Effector memory CD8-positive, alpha-beta T cell (primary cell): ENCODE results near the gene MVK.

Experiments used
- ATAC-seq: fragments of 150-1000 bp; cut with Tn5 transposase; replicated peaks from 2 replicates; pipeline ENCODE4 v1.10.0; 2021; ENCODE audit warnings: mild to moderate bottlenecking, moderate library complexity
- DNase-seq, 3 experiments: peaks; one replicate each; pipeline ENCODE4 v3.0.0; 2021
- H3K27ac Mint-ChIP-seq, 2 donors: one replicate each; pipeline ENCODE4 v1.8.0; 2022; ENCODE audit warnings: mild to moderate bottlenecking in 2 of 2, mixed read lengths in 2 of 2, moderate library complexity in 2 of 2
- H3K27me3 Mint-ChIP-seq, 2 donors: one replicate each; pipeline ENCODE4 v1.8.0; 2022; ENCODE audit warnings: mixed read lengths in 2 of 2
- H3K36me3 Mint-ChIP-seq: one replicate; pipeline ENCODE4 v1.8.0; 2022; ENCODE audit warnings: mild to moderate bottlenecking, moderate library complexity, mixed read lengths; ENCODE audit not compliant: insufficient read depth
- H3K4me1 Mint-ChIP-seq, 2 donors: one replicate each; pipeline ENCODE4 v1.8.0; 2022; ENCODE audit warnings: low read depth in 2 of 2, mixed read lengths in 2 of 2
- H3K4me3 Mint-ChIP-seq, 2 donors: one replicate each; pipeline ENCODE4 v1.8.0; 2022; ENCODE audit warnings: mild to moderate bottlenecking in 2 of 2, mixed read lengths in 2 of 2, moderate library complexity in 2 of 2
- H3K9me3 Mint-ChIP-seq, 2 donors: one replicate each; pipeline ENCODE4 v1.8.0; 2022; ENCODE audit warnings: mixed read lengths in 2 of 2

Gene MVK

DNA sequence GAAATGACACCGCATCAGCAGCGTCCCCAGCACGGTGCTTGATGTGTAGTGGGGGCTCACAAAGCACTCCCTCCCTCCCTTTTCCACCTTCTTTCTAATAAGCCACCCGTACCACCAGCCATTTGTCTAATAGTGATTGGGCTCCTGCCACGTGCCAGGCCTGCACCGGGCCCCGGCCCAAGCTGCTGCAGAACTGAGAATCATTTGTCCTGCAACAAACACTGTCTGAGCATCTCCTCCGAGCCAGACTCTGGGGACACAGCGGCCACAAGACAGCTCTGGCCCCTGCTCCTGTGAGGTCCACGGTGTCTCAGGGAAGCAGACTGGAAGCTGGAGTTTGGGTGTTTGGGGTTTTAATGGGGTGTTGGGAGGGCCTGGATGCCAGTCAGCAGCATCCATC, 43.9 kb downstream of the MVK start:
- DNase-seq (no peak), ATAC-seq (no peak)
- H3K27me3 Mint-ChIP-seq: peaks cover 26 to 78% of the 10 kb centered on the region in 2 donors
- H3K4me1 Mint-ChIP-seq: peaks cover 0 to 3% of the 10 kb centered on the region in 2 donors
- H3K9me3 Mint-ChIP-seq: no peaks in the 10 kb centered on the region
- H3K36me3 Mint-ChIP-seq: peaks cover 3% of the 10 kb centered on the region
- H3K27ac Mint-ChIP-seq: no peak overlapping the region
- H3K4me3 Mint-ChIP-seq: no peak overlapping the region

DNA sequence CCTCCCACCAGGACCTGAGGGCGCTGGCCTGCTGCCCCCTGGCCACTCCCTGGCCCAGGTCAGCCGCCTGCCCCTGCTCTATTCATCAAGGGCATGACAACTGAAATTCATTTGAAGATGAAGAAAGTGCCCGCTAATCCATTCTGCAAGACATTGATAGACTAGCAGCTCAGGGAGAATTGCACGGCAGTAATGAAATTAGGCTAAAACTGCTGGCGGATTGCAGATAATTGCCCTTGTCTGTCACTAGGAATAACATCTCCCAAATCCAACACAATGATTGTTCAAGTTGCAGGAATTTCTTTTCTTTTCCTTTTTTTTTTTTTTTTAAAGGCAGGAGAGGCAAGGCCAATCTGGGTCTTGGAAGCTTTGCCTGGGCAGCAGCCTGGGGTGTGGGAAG, 44.5 kb downstream of the MVK start:
- H3K4me3 Mint-ChIP-seq: no peak overlapping the region
- peaks cover 0 to 3% of the 10 kb centered on the region in 2 donors for H3K4me1 Mint-ChIP-seq
- peaks cover 3% of the 10 kb centered on the region for H3K36me3 Mint-ChIP-seq
- DNase-seq: no peak
- no peak for ATAC-seq
- H3K27ac Mint-ChIP-seq: no peak overlapping the region
- H3K9me3 Mint-ChIP-seq: no peaks in the 10 kb centered on the region
- peaks cover 26 to 74% of the 10 kb centered on the region in 2 donors for H3K27me3 Mint-ChIP-seq

DNA sequence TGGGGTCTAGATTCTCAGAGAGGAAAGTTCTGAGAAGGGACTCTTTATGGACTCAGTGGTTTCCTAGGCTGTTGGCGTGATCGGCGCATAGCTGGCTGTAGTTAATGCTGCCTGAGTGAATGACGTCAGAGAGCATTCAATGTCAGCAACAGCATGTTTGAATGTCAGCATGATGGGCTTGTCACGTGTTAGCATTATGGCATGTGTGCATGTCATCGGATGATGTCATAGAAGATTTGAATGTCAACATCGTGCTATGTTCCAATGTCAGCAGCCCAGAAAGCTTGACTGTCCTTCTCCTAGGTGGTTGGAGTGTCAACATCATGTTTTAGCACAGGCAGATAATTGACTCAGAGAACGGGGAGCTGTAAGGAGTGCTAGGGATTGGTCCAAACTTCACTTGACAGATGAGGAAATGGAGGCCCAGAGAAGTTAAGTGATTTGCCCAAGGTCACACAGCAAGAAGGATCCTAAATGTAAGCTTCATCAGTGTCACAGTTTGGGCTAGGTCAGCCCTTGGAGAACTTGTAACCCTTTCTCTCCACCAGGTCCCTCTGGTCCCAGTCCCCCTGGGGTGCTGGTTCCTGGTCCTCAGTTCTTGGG, 45.5 kb downstream of the MVK start:
- H3K4me1 Mint-ChIP-seq: peaks cover 0 to 3% of the 10 kb centered on the region in 2 donors
- no peak overlapping the region for H3K4me3 Mint-ChIP-seq
- H3K27me3 Mint-ChIP-seq: peaks cover 26 to 70% of the 10 kb centered on the region in 2 donors
- no peaks in the 10 kb centered on the region for H3K9me3 Mint-ChIP-seq
- peaks cover 3% of the 10 kb centered on the region for H3K36me3 Mint-ChIP-seq
- DNase-seq (no peak), ATAC-seq (no peak)
- H3K27ac Mint-ChIP-seq: no peak overlapping the region

DNA sequence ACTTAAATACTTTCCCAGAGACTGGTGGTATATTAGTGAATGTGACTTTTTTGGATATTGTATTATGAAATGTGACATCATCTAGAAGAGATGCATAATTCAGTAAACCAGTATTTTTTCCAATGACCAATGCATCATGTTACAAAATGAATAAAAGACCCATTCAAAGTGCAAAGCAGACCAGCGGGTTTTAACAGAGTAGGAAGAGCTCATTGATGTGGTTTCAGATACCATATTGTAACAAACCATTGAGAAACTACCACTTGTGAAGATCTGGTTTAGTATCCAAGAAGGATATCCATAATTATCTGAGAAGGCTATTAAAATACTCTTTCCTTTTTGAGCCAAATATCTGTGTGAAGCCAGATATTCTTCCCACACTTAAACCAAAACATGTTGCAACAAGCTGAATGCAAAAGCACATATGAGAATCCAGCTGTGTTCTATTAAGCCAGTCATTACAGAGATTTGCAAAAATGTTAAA, 47.7 kb downstream of the MVK start:
- H3K4me3 Mint-ChIP-seq: no peak overlapping the region
- H3K9me3 Mint-ChIP-seq: no peaks in the 10 kb centered on the region
- peaks cover 28 to 70% of the 10 kb centered on the region in 2 donors for H3K27me3 Mint-ChIP-seq
- no peak overlapping the region for H3K27ac Mint-ChIP-seq
- peaks cover 3% of the 10 kb centered on the region for H3K36me3 Mint-ChIP-seq
- no peak for DNase-seq
- H3K4me1 Mint-ChIP-seq: peaks cover 0 to 3% of the 10 kb centered on the region in 2 donors
- ATAC-seq: no peak

DNA sequence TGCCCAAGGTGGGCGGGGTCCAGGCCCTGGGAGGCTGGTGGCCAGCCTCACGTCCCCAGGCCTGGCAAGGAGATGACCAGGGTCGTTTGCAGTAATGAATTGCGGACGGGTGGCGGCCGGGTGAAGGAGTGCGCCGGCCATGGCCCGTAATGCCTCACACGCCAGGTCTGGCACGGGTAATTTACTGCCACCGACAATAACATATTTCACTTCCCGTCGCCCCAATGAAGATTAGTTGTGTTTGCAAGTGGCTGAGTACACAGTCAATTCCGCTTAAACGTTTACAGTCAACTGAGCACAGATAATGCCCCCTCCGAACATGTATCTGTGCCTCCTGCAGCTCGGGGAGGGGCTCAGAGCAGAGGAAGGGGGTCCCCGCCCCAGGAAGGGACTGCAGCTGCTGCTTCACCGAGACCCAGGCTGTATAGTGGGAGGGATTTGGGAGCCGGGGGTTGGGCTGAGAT, 48.3 kb downstream of the MVK start:
- Mint-ChIP-seq H3K36me3 (peaks cover 3% of the 10 kb centered on the region), H3K27ac (peak overlapping the region in 1 of 2 donors; percentile 38), H3K4me3 (no peak overlapping the region), H3K9me3 (no peaks in the 10 kb centered on the region), H3K27me3 (peaks cover 29 to 70% of the 10 kb centered on the region in 2 donors), H3K4me1 (peaks cover 0 to 3% of the 10 kb centered on the region in 2 donors)
- ATAC-seq (no peak), DNase-seq (no peak)

DNA sequence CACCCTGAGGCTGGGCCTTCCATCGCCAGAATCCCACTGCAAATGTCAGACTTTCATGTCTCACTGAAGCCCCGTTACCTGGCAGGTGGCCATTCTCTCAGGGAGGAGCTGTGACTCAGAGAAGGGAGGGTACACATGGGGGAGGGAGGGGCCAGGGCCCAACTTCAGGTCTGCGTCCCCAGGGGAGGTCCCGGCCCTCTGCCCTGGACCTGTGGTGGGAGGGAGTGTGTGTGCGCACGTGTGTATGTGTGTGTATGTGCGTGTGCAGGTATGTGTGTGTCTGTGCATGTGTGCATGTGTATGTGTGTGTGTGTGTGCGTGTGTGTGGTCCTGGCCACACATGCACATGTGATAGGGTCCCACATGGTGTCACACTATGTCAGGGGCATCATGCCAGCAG, 50.9 kb downstream of the MVK start:
- ATAC-seq: no peak
- Mint-ChIP-seq H3K27ac (no peak overlapping the region), H3K4me1 (peaks cover 0 to 3% of the 10 kb centered on the region in 2 donors), H3K36me3 (no peaks in the 10 kb centered on the region), H3K4me3 (no peak overlapping the region), H3K27me3 (peaks cover 44 to 76% of the 10 kb centered on the region in 2 donors), H3K9me3 (no peaks in the 10 kb centered on the region)
- no peak for DNase-seq

DNA sequence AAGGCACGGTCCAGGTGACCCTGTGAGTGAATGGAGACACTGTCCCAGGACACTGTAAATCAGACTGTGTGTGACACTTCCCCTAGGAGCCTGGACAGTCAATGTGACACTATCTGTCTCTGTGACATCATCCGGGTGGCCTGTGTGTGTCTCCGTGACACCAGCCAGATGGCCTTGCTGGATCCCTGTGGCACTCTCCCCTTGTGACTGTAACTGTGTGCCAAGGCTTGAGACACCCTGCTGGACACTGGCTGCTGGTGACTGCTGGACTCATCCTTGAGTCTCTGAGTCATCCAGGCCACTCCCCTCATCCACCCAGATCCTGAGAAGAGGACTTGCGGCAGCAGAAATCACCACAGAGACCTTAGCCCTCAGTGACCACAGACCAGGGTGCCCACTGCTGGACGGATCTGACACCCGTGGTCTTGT, 51.6 kb downstream of the MVK start:
- ATAC-seq: no peak
- peaks cover 51 to 80% of the 10 kb centered on the region in 2 donors for H3K27me3 Mint-ChIP-seq
- peaks cover 0 to 3% of the 10 kb centered on the region in 2 donors for H3K4me1 Mint-ChIP-seq
- no peaks in the 10 kb centered on the region for H3K9me3 Mint-ChIP-seq
- H3K4me3 Mint-ChIP-seq: no peak overlapping the region
- no peaks in the 10 kb centered on the region for H3K36me3 Mint-ChIP-seq
- H3K27ac Mint-ChIP-seq: no peak overlapping the region
- DNase-seq: no peak

DNA sequence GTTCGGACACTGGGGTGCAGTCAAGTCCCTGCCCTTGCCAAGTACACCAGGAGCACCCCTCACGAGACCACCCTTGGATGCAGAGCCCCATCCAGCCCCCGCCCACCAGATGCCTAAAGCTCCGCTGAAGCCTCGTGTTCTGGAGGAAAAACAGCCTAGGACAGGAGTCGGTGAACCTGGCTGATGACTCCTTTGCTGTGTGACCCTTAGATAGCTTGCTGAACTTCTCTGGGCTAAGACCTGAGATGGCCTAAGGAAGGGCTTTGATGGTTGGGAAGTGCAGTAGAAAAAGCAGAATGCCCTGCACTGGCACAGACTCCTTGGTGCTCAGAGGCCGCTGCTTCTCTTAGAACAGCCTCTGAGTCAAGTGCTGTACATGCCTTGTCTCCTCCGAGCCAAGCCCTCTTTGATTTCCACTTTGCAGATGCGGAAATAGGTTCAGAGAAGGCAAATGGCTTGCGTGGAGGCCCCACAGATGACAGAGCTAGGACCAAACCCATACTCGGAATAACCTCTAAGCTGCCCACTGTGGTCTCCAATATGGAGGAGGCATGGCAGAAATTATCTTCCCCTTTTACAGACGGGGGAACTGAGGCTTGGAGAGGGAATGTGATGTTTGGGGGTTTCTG, 52.3 kb downstream of the MVK start:
- no peak for ATAC-seq
- H3K36me3 Mint-ChIP-seq: no peaks in the 10 kb centered on the region
- no peaks in the 10 kb centered on the region for H3K9me3 Mint-ChIP-seq
- DNase-seq: no peak
- H3K27ac Mint-ChIP-seq: no peak overlapping the region
- peaks cover 0 to 3% of the 10 kb centered on the region in 2 donors for H3K4me1 Mint-ChIP-seq
- peaks cover 57 to 87% of the 10 kb centered on the region in 2 donors for H3K27me3 Mint-ChIP-seq
- H3K4me3 Mint-ChIP-seq: no peak overlapping the region

DNA sequence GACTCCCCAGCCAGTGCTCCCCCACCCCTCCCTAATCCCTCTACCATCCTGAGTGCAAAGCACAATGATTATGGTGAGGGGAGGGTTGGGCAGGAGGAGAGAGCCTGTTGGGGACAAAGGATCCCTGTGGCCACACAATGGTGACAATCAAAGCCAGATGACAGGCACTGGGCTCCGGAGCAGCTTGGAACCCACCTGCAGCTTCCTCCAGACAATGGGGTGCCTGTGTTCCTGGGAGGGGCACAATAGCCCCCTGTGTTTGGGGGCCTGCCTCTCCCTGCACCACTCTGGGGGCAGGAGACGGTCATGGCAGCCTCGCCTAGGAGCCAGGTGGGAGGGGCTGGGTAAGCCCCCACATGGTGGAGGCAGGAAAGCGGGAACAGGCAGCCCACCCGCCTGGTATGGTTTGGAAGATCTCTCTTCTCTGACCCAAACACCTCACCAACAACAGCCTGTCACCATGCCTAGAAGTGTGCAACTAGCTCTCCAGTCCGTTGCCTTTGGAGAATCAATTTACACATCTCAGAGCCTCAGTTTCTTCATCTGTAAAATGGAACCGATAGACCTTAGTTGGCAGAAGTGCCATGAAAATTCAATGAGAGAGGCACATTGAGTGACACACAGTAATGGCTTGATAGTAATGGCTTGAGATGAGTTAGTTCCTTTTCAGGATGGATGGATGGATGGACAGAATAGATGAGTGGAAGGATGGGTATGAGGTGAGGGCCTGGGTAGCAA, 53.0 kb downstream of the MVK start:
- DNase-seq (no peak), ATAC-seq (no peak)
- Mint-ChIP-seq H3K27me3 (peaks cover 57 to 92% of the 10 kb centered on the region in 2 donors), H3K36me3 (no peaks in the 10 kb centered on the region), H3K9me3 (no peaks in the 10 kb centered on the region), H3K4me1 (peaks cover 0 to 3% of the 10 kb centered on the region in 2 donors), H3K27ac (no peak overlapping the region), H3K4me3 (no peak overlapping the region)

DNA sequence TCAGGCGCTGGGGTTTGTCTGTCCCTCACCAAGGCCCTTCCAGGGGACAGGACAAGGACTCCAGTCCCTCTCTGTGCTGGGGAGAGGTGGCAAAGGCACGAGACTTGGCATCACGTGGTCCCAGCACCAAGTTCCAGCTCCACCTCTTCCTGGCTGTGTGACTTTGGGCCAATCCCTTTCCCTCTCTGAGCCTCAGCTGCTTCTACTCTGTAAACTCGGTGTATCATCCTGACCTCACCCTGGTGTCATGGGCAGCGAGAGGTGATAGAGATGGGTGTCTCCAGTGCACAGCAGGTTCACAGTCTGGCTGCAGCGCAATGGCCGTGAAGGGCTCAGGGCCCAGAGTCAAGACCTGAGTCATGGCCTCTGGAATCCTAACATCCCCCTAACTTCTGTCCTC, 54.0 kb downstream of the MVK start:
- no peak for ATAC-seq
- Mint-ChIP-seq H3K4me1 (no peaks in the 10 kb centered on the region), H3K9me3 (no peaks in the 10 kb centered on the region), H3K27me3 (peaks cover 51 to 91% of the 10 kb centered on the region in 2 donors), H3K4me3 (no peak overlapping the region), H3K27ac (no peak overlapping the region), H3K36me3 (no peaks in the 10 kb centered on the region)
- DNase-seq: no peak

DNA sequence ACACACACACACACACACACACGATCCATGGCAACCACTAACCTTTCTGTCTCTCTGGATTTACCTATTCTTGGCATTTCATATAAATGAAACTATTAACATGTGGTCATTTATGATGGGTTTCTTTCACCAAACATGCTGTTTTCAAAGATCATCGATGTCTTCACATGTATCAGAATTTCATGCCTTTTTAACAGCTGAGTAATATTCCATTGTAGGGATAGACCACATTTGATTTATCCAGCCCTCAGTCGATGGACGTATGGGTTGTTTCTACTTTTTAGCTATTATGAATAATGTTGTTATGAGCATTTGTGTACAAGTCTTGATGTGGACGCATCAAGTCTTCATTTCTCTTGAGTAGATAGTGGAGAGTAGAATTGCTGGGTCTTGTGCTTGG, 56.5 kb downstream of the MVK start:
- Mint-ChIP-seq H3K4me3 (no peak overlapping the region), H3K9me3 (no peaks in the 10 kb centered on the region), H3K27me3 (peaks cover 42 to 74% of the 10 kb centered on the region in 2 donors), H3K27ac (no peak overlapping the region), H3K36me3 (no peaks in the 10 kb centered on the region), H3K4me1 (no peaks in the 10 kb centered on the region)
- DNase-seq (no peak), ATAC-seq (no peak)

DNA sequence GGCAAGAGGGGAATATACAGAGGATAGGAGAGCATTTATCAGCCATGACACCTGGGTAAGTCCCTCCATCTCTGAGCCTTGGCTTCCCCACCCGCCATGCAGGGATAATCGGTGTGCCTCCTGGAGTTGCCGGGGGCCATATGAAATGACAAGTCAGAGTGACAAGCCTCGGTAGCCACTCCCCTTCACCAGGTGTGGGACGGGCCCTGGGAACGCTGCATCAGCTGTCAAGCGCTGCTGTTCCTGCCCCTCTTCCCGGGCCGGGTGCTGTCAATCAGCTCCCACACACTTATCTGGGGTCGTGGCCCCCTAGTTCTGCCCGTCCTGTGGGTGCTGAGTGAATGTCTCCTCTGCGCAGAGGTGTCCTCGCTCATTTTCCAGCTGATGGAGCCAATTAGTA, 57.2 kb downstream of the MVK start:
- ATAC-seq: no peak
- no peaks in the 10 kb centered on the region for H3K9me3 Mint-ChIP-seq
- H3K27ac Mint-ChIP-seq: no peak overlapping the region
- no peak for DNase-seq
- peaks cover 35 to 67% of the 10 kb centered on the region in 2 donors for H3K27me3 Mint-ChIP-seq
- H3K4me1 Mint-ChIP-seq: no peaks in the 10 kb centered on the region
- H3K4me3 Mint-ChIP-seq: no peak overlapping the region
- H3K36me3 Mint-ChIP-seq: no peaks in the 10 kb centered on the region

DNA sequence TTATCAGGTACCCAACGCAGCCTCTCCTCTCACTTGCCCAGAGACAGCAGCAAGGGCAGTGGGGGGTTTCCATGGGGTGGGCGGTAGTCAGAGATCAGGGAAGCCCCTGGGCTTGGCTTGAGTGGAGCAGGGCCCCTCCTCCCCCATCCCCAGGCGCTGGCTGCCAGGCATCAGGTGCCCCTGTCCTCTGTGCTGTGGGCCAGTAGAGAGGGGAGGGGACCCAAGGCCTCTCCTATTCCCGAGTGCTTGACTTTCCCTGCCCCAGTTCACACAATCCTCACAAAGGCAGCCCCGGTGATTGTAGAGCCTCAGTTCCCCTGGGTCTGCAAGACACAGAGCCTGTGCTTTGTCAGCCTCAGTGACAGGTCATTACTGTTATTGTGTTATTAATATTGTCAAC, 57.7 kb downstream of the MVK start:
- DNase-seq: no peak
- Mint-ChIP-seq H3K27me3 (peaks cover 34 to 62% of the 10 kb centered on the region in 2 donors), H3K36me3 (no peaks in the 10 kb centered on the region)

More for the DNA sequence above, 57.7 kb downstream of the MVK start:
- Mint-ChIP-seq H3K27ac (no peak overlapping the region), H3K4me1 (no peaks in the 10 kb centered on the region), H3K9me3 (no peaks in the 10 kb centered on the region), H3K4me3 (no peak overlapping the region)
- ATAC-seq: no peak
